HEK293T (cell line): ENCODE data around the gene CDH4.

Experiments used
- ARNT ChIP-seq: fragments of 450-650 bp; IDR thresholded peaks from 2 replicates; pipeline ENCODE4 v1.6.1; 2017; ENCODE audit warnings: mild to moderate bottlenecking
- SUZ12 ChIP-seq: fragments of 450-650 bp; IDR thresholded peaks from 2 replicates; pipeline ENCODE4 v1.6.1; 2016; ENCODE audit warnings: mild to moderate bottlenecking

GRCh38 chr20:61262036-61262435 lies 10.0 kb downstream of the CDH4 start:
- TF ChIP-seq SUZ12 (no peak), ARNT (no peak)
